A549 (cell line): ENCODE data around the gene KIF1B. TPM values are rescaled to one million over a fixed set of nuclear protein-coding genes. Genes with fewer than 3 reads are reported as not detected.

Experiments
- ATAC-seq, 2 experiments: fragments of 200-7000 bp in 1 of 2; fragments of >200 bp in 1 of 2; cut with Nextera tagmentation in 1 of 2; cut with Tn5 transposase in 1 of 2; 3 replicates each; pipeline versions ENCODE4 v1.8.0 to v1.9.1; 2018 to 2020; ENCODE audit warnings: mild to moderate bottlenecking in 1 of 2, moderate library complexity in 1 of 2
- CTCF ChIA-PET: fragments of 300-600 bp; sonication (Branson Sonifier 250); formaldehyde crosslinking; extraction: SDS; loops from one replicate; lab custom pipeline; 2021; ENCODE audit warnings: antibody characterized with exemption, inconsistent platforms; lab: Yijun Ruan, JAX
- POLR2A ChIA-PET: fragments of 350-600 bp; formaldehyde crosslinking; extraction: SDS; loops from one replicate; lab custom pipeline; 2021; ENCODE audit warnings: antibody characterized with exemption, inconsistent platforms; lab: Yijun Ruan, JAX
- DNase-seq, 2 experiments: peaks; one replicate each; pipeline versions ENCODE4 v3.0.0 to v3.0.0-alpha.2; 2011 to 2016; ENCODE audit warnings: low read depth in 1 of 2, low spot score in 1 of 2
- FAIRE-seq: peaks from 2 replicates; lab custom pipeline; 2011; peaks lifted over from hg19 to GRCh38; lab: Jason Lieb, UNC
- H3K27ac ChIP-seq, 2 experiments: fragments of >200 bp; sonication (Bioruptor Twin); formaldehyde crosslinking; 3 replicates each; pipeline ENCODE4 v1.5.1; 2016 to 2017
- H3K4me1 ChIP-seq: fragments of >200 bp; sonication (Bioruptor Twin); formaldehyde crosslinking; 3 replicates; pipeline ENCODE4 v1.6.1; 2016
- H3K4me2 ChIP-seq: fragments of >200 bp; sonication (Bioruptor Twin); formaldehyde crosslinking; 3 replicates; pipeline ENCODE4 v1.6.1; 2016
- H3K4me3 ChIP-seq: fragments of >200 bp; sonication (Bioruptor Twin); formaldehyde crosslinking; 3 replicates; pipeline ENCODE4 v1.5.1; 2016
- H3K9me3 ChIP-seq: fragments of >200 bp; sonication (Bioruptor Twin); formaldehyde crosslinking; 3 replicates; pipeline ENCODE4 v1.6.1; 2016
- BHLHE40 ChIP-seq: IDR thresholded peaks from 2 replicates; pipeline ENCODE4 v1.6.1; 2012; ENCODE audit warnings: low read depth, low read length, inconsistent platforms
- CBX8 ChIP-seq: fragments of 200-600 bp; sonication (generic); IDR thresholded peaks from 2 replicates; pipeline ENCODE4 v1.6.1; 2016
- CEBPB ChIP-seq, 2 experiments: fragments of >200 bp in 1 of 2; sonication (Bioruptor Twin) in 1 of 2; formaldehyde crosslinking in 1 of 2; IDR thresholded peaks; 2 replicates each; pipeline ENCODE4 v1.6.1; 2012 to 2016
- CHD4 ChIP-seq: fragments of 200-600 bp; sonication (generic); IDR thresholded peaks from 2 replicates; pipeline ENCODE4 v1.6.1; 2016; ENCODE audit warnings: antibody characterized with exemption, mild to moderate bottlenecking, borderline replicate concordance
- EHF ChIP-seq: fragments of 250-450 bp; sonication (Bioruptor Pico); IDR thresholded peaks from 2 replicates; pipeline ENCODE4 v1.5.0; 2020; ENCODE audit warnings: mild to moderate bottlenecking
- EP300 ChIP-seq, 2 experiments: fragments of >200 bp; sonication (Bioruptor Twin); formaldehyde crosslinking; IDR thresholded peaks; 2 replicates in 1 of 2; 3 replicates in 1 of 2; pipeline ENCODE4 v1.6.1; 2016 to 2017
- FOSL2 ChIP-seq, 2 experiments: fragments of 450-650 bp in 1 of 2; fragments of >200 bp in 1 of 2; sonication (Bioruptor Twin) in 1 of 2; formaldehyde crosslinking; IDR thresholded peaks; 2 replicates each; pipeline versions ENCODE4 v1.5.0 to v1.6.1; 2016 to 2020; ENCODE audit warnings: mild to moderate bottlenecking in 1 of 2, moderate library complexity in 1 of 2
- FOXS1 ChIP-seq: fragments of 250-450 bp; sonication (Bioruptor Pico); IDR thresholded peaks from 2 replicates; pipeline ENCODE4 v1.5.0; 2020; ENCODE audit warnings: mild to moderate bottlenecking, moderate library complexity
- HDAC2 ChIP-seq: fragments of 200-600 bp; sonication (generic); IDR thresholded peaks from 2 replicates; pipeline ENCODE4 v1.6.1; 2016
- HEYL ChIP-seq: fragments of 250-450 bp; sonication (Bioruptor Pico); IDR thresholded peaks from 2 replicates; pipeline ENCODE4 v1.8.0; 2021; ENCODE audit warnings: mild to moderate bottlenecking, moderate library complexity
- HOXB5 ChIP-seq: fragments of 250-450 bp; sonication (Bioruptor Pico); IDR thresholded peaks from 2 replicates; pipeline ENCODE4 v1.5.0; 2020; ENCODE audit warnings: mild to moderate bottlenecking, moderate library complexity
- JUN ChIP-seq, 2 experiments: fragments of >200 bp; sonication (Bioruptor Twin); formaldehyde crosslinking; IDR thresholded peaks; 2 replicates in 1 of 2; 3 replicates in 1 of 2; pipeline ENCODE4 v1.6.1; 2016 to 2017
- KDM1A ChIP-seq: fragments of 200-600 bp; sonication (generic); IDR thresholded peaks from 2 replicates; pipeline ENCODE4 v1.6.1; 2016; ENCODE audit warnings: low read depth, mild to moderate bottlenecking
- MYC ChIP-seq: IDR thresholded peaks from 2 replicates; pipeline ENCODE4 v1.6.1; 2012; ENCODE audit warnings: mild to moderate bottlenecking, inconsistent platforms, low read length, improper control_type of control experiment, borderline replicate concordance
- NPAS2 ChIP-seq: fragments of 250-450 bp; sonication (Bioruptor Pico); IDR thresholded peaks from 2 replicates; pipeline ENCODE4 v1.8.0; 2022; ENCODE audit warnings: mild to moderate bottlenecking, moderate library complexity, borderline replicate concordance
- POLR2A ChIP-seq: IDR thresholded peaks from 2 replicates; pipeline ENCODE4 v1.6.1; 2012; ENCODE audit warnings: mild to moderate bottlenecking, low read length
- RFX5 ChIP-seq: fragments of 450-650 bp; IDR thresholded peaks from 2 replicates; pipeline ENCODE4 v1.7.1; 2014; ENCODE audit warnings: antibody characterized with exemption, mild to moderate bottlenecking, moderate library complexity
- ZFP36 ChIP-seq: fragments of 450-650 bp; IDR thresholded peaks from 2 replicates; pipeline ENCODE4 v1.6.1; 2014; ENCODE audit warnings: borderline replicate concordance; ENCODE audit not compliant: partially characterized antibody
- WGBS: methylation state at CpG from one replicate; pipeline ENCODE4 v1.1.6; 2017; ENCODE audit errors: missing lambda C conversion rate; 5-methylcytosine and 5-hydroxymethylcytosine counted together
- polyA plus RNA-seq, 4 experiments: library from polyadenylated mRNA; depleted of rRNA in 3 of 4; stranded (reverse); fragments of >200 nt; fragmentation: RNase III in 1 of 4; extraction: RNeasy Plus Mini Kit Qiagen cat#74134 plus additional on column Dnase treatment in 1 of 4; gene quantifications; 2 replicates in 3 of 4; 3 replicates in 1 of 4; pipeline ENCODE4 v1.2.3, GENCODE V29; 2011 to 2017
- TF ChIP-seq, protein P1 (sequence below): fragments of >200 bp; sonication (Bioruptor Twin); formaldehyde crosslinking; IDR thresholded peaks from 2 replicates; pipeline ENCODE4 v1.6.1; 2016
- TF ChIP-seq, protein P2 (sequence below): fragments of 250-450 bp; sonication (Bioruptor Pico); IDR thresholded peaks from 2 replicates; pipeline ENCODE4 v1.5.0; 2021; ENCODE audit warnings: mild to moderate bottlenecking, moderate library complexity, borderline replicate concordance
- TF ChIP-seq, protein P3 (sequence below): fragments of 450-650 bp; IDR thresholded peaks from 2 replicates; pipeline ENCODE4 v1.6.1; 2014; ENCODE audit warnings: antibody characterized with exemption
- TF ChIP-seq, protein P4 (sequence below): IDR thresholded peaks from 2 replicates; pipeline ENCODE4 v1.6.1; 2012; ENCODE audit warnings: low read depth, borderline replicate concordance
- TF ChIP-seq, protein P5 (sequence below): fragments of 150-350 bp; IDR thresholded peaks from 2 replicates; pipeline ENCODE4 v1.6.1; 2014; ENCODE audit warnings: low read depth, mild to moderate bottlenecking, low read length

Gene KIF1B
- polyA plus RNA-seq, 2 of the 4 experiments (the other 2 are of a cell fraction), result 9.8 to 18.3 TPM

DNA sequence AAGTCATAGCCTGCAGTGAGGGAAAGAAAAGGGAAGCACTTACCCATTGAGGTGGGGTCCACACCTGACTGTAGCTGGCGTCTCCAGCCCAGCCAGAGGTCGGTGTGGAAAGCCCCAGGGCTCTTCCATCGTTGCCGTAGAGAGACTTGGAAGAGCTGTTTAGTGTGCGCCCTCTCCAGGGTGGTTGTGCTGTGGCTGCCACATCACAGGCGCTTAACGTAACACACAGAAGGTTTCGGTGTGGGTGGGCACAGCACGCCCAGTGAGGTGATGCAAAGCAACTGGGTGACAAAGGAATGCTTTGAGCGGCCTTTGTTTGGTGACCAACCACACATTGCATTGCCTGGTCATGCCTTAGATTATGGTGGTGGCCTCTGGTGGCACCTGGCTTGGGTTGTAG, 36.8 kb upstream of the KIF1B start:
- Histone ChIP-seq H3K9me3 (no peaks in the 10 kb centered on the region), H3K4me2 (no peak overlapping the region), H3K4me3 (no peak overlapping the region)
- TF ChIP-seq, protein P1, sequence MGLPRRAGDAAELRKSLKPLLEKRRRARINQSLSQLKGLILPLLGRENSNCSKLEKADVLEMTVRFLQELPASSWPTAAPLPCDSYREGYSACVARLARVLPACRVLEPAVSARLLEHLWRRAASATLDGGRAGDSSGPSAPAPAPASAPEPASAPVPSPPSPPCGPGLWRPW, result no peak
- TF ChIP-seq HEYL (CRISPR knock-in tag) (no peak), NPAS2 (CRISPR knock-in tag) (no peak), BHLHE40 (no peak), EHF (CRISPR knock-in tag) (no peak), KDM1A (no peak)
- TF ChIP-seq, protein P2, sequence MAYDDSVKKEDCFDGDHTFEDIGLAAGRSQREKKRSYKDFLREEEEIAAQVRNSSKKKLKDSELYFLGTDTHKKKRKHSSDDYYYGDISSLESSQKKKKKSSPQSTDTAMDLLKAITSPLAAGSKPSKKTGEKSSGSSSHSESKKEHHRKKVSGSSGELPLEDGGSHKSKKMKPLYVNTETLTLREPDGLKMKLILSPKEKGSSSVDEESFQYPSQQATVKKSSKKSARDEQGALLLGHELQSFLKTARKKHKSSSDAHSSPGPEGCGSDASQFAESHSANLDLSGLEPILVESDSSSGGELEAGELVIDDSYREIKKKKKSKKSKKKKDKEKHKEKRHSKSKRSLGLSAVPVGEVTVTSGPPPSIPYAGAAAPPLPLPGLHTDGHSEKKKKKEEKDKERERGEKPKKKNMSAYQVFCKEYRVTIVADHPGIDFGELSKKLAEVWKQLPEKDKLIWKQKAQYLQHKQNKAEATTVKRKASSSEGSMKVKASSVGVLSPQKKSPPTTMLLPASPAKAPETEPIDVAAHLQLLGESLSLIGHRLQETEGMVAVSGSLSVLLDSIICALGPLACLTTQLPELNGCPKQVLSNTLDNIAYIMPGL, result no peak
- TF ChIP-seq, protein P3, sequence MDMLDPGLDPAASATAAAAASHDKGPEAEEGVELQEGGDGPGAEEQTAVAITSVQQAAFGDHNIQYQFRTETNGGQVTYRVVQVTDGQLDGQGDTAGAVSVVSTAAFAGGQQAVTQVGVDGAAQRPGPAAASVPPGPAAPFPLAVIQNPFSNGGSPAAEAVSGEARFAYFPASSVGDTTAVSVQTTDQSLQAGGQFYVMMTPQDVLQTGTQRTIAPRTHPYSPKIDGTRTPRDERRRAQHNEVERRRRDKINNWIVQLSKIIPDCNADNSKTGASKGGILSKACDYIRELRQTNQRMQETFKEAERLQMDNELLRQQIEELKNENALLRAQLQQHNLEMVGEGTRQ, result no peak
- TF ChIP-seq, protein P4, sequence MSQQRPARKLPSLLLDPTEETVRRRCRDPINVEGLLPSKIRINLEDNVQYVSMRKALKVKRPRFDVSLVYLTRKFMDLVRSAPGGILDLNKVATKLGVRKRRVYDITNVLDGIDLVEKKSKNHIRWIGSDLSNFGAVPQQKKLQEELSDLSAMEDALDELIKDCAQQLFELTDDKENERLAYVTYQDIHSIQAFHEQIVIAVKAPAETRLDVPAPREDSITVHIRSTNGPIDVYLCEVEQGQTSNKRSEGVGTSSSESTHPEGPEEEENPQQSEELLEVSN, result no peak
- TF ChIP-seq, all 56 proteins: peak for 0
- WGBS, result 89% methylated on average over 5 of the region's 10 CpGs
- no peak for DNase-seq
- no peak overlapping the region for H3K27ac ChIP-seq
- ChIA-PET CTCF (interaction anchor here (1.6 kb wide), 1 partner anchor 164 kb away, joined by 4 read pairs; no protein-coding TSS in a partner anchor), POLR2A (no interaction called here)
- H3K4me1 ChIP-seq, result no peaks in the 10 kb centered on the region
- no peak for FAIRE-seq
- no peak for ATAC-seq

DNA sequence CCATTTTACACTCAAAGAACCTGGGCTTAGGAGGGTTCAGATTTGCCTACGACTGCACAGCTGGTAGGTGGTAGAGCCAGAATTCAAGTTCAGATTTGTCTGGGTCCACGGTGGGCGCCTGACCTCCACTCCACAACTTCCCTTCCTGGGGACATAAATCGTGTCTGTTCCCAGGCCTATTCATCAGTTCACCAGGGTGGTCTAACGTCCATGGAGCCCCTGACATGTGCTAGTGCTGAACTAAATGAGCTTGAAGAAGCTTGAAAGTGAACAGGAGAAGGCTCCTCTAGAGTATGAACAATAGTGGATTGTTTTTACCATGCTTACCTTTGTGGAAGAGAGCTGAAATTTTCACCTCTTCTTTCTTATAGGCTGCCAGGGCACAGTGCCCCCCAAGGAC, 32.5 kb upstream of the KIF1B start:
- no peak for FAIRE-seq
- CTCF ChIA-PET, result interaction anchor here (0.8 to 0.9 kb wide), 2 partner anchors 25 to 33 kb away, joined by 3 read pairs; partner anchors contain the start of gene KIF1B

DNA sequence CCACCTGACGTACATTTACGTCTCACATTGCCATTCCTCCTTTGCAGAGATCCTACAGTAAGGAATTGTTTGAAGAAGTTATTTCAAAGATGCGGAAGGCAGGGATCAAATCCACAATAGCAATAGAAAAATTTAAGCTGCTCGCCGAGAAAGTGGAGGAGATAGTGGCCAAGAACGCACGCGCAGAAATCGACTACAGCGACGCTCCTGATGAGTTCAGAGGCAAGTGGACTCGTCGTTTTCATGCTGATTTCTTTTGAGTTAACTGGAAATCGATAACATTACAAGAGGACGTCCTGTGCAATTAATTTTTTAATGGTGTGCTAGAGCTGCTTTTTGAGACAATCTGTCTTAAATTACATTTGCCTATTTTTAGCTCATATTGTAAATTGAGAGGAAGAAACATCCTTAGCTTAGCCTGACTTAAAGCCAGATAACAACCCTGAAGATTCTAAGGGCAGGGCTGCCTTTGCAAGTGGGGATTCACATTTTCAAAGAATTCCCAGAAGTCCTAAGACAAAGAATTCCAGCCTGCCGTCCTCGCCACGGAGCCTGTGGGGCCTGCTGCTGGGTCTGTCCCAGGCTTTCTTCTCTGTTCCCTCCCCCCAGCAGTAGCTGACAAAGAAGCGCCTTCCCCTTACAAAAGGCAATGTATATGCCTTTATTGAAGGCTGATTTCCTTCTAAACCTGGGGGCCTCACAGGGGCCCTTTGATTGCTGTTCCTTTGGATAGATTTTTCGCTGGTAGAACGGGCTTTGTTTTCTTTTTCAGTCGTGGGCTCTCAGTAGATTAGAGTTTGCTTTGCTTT, 31.6 kb upstream of the KIF1B start:
- FAIRE-seq, result no peak

More for the DNA sequence above, 32.5 kb upstream of the KIF1B start:
- TF ChIP-seq ZFP36, result no peak
- TF ChIP-seq JUN (IDR thresholded peaks at IDR 0.05), result no peak
- TF ChIP-seq BHLHE40, result no peak
- TF ChIP-seq CHD4, result no peak
- no peak for TF ChIP-seq MYC
- no peak for TF ChIP-seq POLR2A
- TF ChIP-seq FOXS1 (CRISPR knock-in tag), result no peak
- TF ChIP-seq RFX5, result no peak
- no peak for TF ChIP-seq HDAC2
- TF ChIP-seq, protein P5, sequence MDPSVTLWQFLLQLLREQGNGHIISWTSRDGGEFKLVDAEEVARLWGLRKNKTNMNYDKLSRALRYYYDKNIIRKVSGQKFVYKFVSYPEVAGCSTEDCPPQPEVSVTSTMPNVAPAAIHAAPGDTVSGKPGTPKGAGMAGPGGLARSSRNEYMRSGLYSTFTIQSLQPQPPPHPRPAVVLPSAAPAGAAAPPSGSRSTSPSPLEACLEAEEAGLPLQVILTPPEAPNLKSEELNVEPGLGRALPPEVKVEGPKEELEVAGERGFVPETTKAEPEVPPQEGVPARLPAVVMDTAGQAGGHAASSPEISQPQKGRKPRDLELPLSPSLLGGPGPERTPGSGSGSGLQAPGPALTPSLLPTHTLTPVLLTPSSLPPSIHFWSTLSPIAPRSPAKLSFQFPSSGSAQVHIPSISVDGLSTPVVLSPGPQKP, result no peak
- Histone ChIP-seq H3K4me2 (no peak overlapping the region), H3K9me3 (no peaks in the 10 kb centered on the region), H3K27ac (no peak overlapping the region), H3K4me1 (no peaks in the 10 kb centered on the region), H3K4me3 (no peak overlapping the region)
- POLR2A ChIA-PET, result no interaction called here
- ATAC-seq, result no peak
- no peak for DNase-seq
- 79% methylated on average over 4 of the region's 5 CpGs for WGBS

More for the DNA sequence above, 31.6 kb upstream of the KIF1B start:
- Histone ChIP-seq H3K4me3 (no peak overlapping the region), H3K4me1 (no peaks in the 10 kb centered on the region), H3K4me2 (no peak overlapping the region), H3K9me3 (no peaks in the 10 kb centered on the region), H3K27ac (no peak overlapping the region)
- ATAC-seq (no peak), DNase-seq (no peak)
- WGBS, result 89% methylated on average over 22 of the region's 22 CpGs
- ChIA-PET POLR2A (no interaction called here), CTCF (interaction anchor here (0.8 to 0.9 kb wide), 2 partner anchors 26 to 32 kb away, joined by 3 read pairs; partner anchors contain the start of gene KIF1B)
- TF ChIP-seq FOSL2 (IDR thresholded peaks at IDR 0.05) (no peak), FOSL2 (CRISPR knock-in tag; IDR thresholded peaks at IDR 0.05) (no peak), HOXB5 (CRISPR knock-in tag) (no peak), NPAS2 (CRISPR knock-in tag) (no peak), CEBPB (IDR thresholded peaks at IDR 0.05) (no peak), EP300 (IDR thresholded peaks at IDR 0.05) (no peak), CBX8 (no peak)
- TF ChIP-seq, protein P3, result no peak
